Transverse colon (tissue), 4 donors: ENCODE results near the gene HLA-DRB5. TPM values are rescaled to one million over a fixed set of nuclear protein-coding genes. Genes with fewer than 3 reads are reported as not detected.

Source experiments
- DNase-seq: peaks from one replicate; pipeline ENCODE4 v3.0.0-alpha.2; 2019
- H3K27ac ChIP-seq, 4 donors: fragments of 200-600 bp; sonication (generic); 2 replicates each; pipeline ENCODE4 v1.5.1; 2016 to 2018; ENCODE audit warnings: inconsistent platforms in 4 of 4
- H3K27me3 ChIP-seq: fragments of 200-600 bp; sonication (generic); 2 replicates; pipeline ENCODE4 v1.5.1; 2017; ENCODE audit warnings: inconsistent platforms
- H3K36me3 ChIP-seq, 4 donors: fragments of 200-600 bp; sonication (generic); 2 replicates each; pipeline ENCODE4 v1.5.1; 2017 to 2019; ENCODE audit warnings: inconsistent platforms in 4 of 4
- H3K4me1 ChIP-seq, 4 donors: fragments of 200-600 bp; sonication (generic); 2 replicates each; pipeline ENCODE4 v1.5.1; 2017 to 2020; ENCODE audit warnings: inconsistent platforms in 4 of 4
- H3K4me3 ChIP-seq, 4 donors: fragments of 200-600 bp; sonication (generic); 1 replicate in 1 of 4; 2 replicates in 3 of 4; pipeline versions ENCODE4 v1.5.1 to v1.6.1; 2017 to 2019; ENCODE audit warnings: inconsistent platforms in 4 of 4
- H3K9me3 ChIP-seq, 2 donors: fragments of 200-600 bp; sonication (generic); 2 replicates each; pipeline ENCODE4 v1.5.1; 2017 to 2019; ENCODE audit warnings: inconsistent platforms in 2 of 2
- EP300 ChIP-seq: sonication (generic); formaldehyde crosslinking; IDR thresholded peaks from one replicate; pipeline ENCODE4 v1.6.1; 2017; ENCODE audit warnings: antibody characterized with exemption, low read depth
- POLR2A ChIP-seq: fragments of 450-650 bp; IDR thresholded peaks from one replicate; pipeline ENCODE4 v1.6.1; 2016; ENCODE audit warnings: antibody characterized with exemption, mild to moderate bottlenecking, moderate library complexity
- POLR2AphosphoS5 ChIP-seq, 3 donors: sonication (generic); formaldehyde crosslinking; IDR thresholded peaks; one replicate each; pipeline ENCODE4 v1.6.1; 2016; ENCODE audit warnings: antibody characterized with exemption in 3 of 3
- WGBS, 2 donors: methylation state at CpG; one replicate each; pipeline ENCODE4 v1.1.5; 2018; ENCODE audit warnings: low coverage in 1 of 2; 5-methylcytosine and 5-hydroxymethylcytosine counted together
- in situ Hi-C, 4 donors: fragments of 200-750 bp; cut with MboI; loops; one replicate each; pipeline versions ENCODE4 v1.15.0 to v1.15.1; 2017; ENCODE audit warnings: low sequenced_read_pairs in 3 of 4, low pct_ligation_motif_present in 1 of 4, low pct_unique_long_range_greater_than_20kb in 1 of 4
- intact Hi-C: fragments of 100-400 bp; cut with DNase I; formaldehyde crosslinking; loops from one replicate; pipeline ENCODE4 v1.15.1; 2023; ENCODE audit warnings: low total_unique reads
- total RNA-seq, 4 donors: library from RNA; depleted of rRNA; stranded (reverse); fragments of >200 nt; gene quantifications; one replicate each; pipeline ENCODE4 v1.1.0, GENCODE V29; 2016
- TF ChIP-seq, protein P1 (sequence below), 5 experiments: fragments of 200-600 bp in 3 of 5; fragments of 450-650 bp in 2 of 5; sonication (generic) in 3 of 5; IDR thresholded peaks; 1 replicate in 2 of 5; 2 replicates in 3 of 5; pipeline ENCODE4 v1.5.1; 2016 to 2017; ENCODE audit warnings: antibody characterized with exemption in 5 of 5, inconsistent platforms in 3 of 5, mild to moderate bottlenecking in 2 of 5, moderate library complexity in 1 of 5

Gene HLA-DRB5
- total RNA-seq, 4 donors from 2014 or later: 1.5 to 7.8 (median 5.2) TPM; not detected in 1

- no peaks in the 10 kb centered on the region for H3K27me3 ChIP-seq
- H3K36me3 ChIP-seq: no peaks in the 10 kb centered on the region
- intact Hi-C loops (no loop called here), in situ Hi-C loops (no loop called here)
- TF ChIP-seq, protein P1, sequence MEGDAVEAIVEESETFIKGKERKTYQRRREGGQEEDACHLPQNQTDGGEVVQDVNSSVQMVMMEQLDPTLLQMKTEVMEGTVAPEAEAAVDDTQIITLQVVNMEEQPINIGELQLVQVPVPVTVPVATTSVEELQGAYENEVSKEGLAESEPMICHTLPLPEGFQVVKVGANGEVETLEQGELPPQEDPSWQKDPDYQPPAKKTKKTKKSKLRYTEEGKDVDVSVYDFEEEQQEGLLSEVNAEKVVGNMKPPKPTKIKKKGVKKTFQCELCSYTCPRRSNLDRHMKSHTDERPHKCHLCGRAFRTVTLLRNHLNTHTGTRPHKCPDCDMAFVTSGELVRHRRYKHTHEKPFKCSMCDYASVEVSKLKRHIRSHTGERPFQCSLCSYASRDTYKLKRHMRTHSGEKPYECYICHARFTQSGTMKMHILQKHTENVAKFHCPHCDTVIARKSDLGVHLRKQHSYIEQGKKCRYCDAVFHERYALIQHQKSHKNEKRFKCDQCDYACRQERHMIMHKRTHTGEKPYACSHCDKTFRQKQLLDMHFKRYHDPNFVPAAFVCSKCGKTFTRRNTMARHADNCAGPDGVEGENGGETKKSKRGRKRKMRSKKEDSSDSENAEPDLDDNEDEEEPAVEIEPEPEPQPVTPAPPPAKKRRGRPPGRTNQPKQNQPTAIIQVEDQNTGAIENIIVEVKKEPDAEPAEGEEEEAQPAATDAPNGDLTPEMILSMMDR (IDR thresholded peaks at IDR 0.05): no peak
- TF ChIP-seq POLR2AphosphoS5 (IDR thresholded peaks at IDR 0.05) (no peak), POLR2A (no peak), EP300 (no peak)
- H3K9me3 ChIP-seq: no peaks in the 10 kb centered on the region
- no peaks in the 10 kb centered on the region for H3K4me1 ChIP-seq
- H3K4me3 ChIP-seq: no peak overlapping the region
- WGBS, 2 donors: 0% methylated on average over 2 of the region's 6 CpGs; no CpG with 5 or more reads in 1 of the 2 donors
- no peak for DNase-seq
- no peak overlapping the region for H3K27ac ChIP-seq
These were observed 38.5 kb upstream of the HLA-DRB5 start for GRCh38 chr6:32568561-32568960.

- no peak for DNase-seq
- H3K36me3 ChIP-seq: no peaks in the 10 kb centered on the region
- TF ChIP-seq, protein P1 (IDR thresholded peaks at IDR 0.05): no peak
- no peak for TF ChIP-seq POLR2AphosphoS5 (IDR thresholded peaks at IDR 0.05)
- no peak for TF ChIP-seq POLR2A
- no peak for TF ChIP-seq EP300
- no peaks in the 10 kb centered on the region for H3K27me3 ChIP-seq
- no peak overlapping the region for H3K4me3 ChIP-seq
- H3K4me1 ChIP-seq: no peaks in the 10 kb centered on the region
- H3K9me3 ChIP-seq: no peaks in the 10 kb centered on the region
- H3K27ac ChIP-seq: no peak overlapping the region
- WGBS, 2 donors: 25% methylated on average over 4 of the region's 8 CpGs; no CpG with 5 or more reads in 1 of the 2 donors
- intact Hi-C loops: no loop called here
- in situ Hi-C loops: no loop called here
These were observed 36.9 kb upstream of the HLA-DRB5 start for GRCh38 chr6:32566957-32567356.

GRCh38 chr6:32565511-32565910 is 35.4 kb upstream of the HLA-DRB5 start:
- intact Hi-C loops: no loop called here
- in situ Hi-C loops: no loop called here
- TF ChIP-seq POLR2A: no peak
- TF ChIP-seq POLR2AphosphoS5 (IDR thresholded peaks at IDR 0.05): no peak
- TF ChIP-seq, protein P1 (IDR thresholded peaks at IDR 0.05): no peak
- no peak for TF ChIP-seq EP300

GRCh38 chr6:32562940-32563339 is 32.9 kb upstream of the HLA-DRB5 start:
- peak overlapping the region in 1 of 4 donors; percentile 50 for H3K27ac ChIP-seq
- no peaks in the 10 kb centered on the region for H3K9me3 ChIP-seq
- in situ Hi-C loops (no loop called here), intact Hi-C loops (no loop called here)
- no peaks in the 10 kb centered on the region for H3K27me3 ChIP-seq
- WGBS, 2 donors: 0% methylated on average over 1 of the region's 2 CpGs; no CpG with 5 or more reads in 1 of the 2 donors
- no peak overlapping the region for H3K4me3 ChIP-seq
- no peak for DNase-seq
- no peaks in the 10 kb centered on the region for H3K36me3 ChIP-seq
- TF ChIP-seq EP300 (no peak), POLR2AphosphoS5 (IDR thresholded peaks at IDR 0.05) (no peak), POLR2A (no peak)
- TF ChIP-seq, protein P1 (IDR thresholded peaks at IDR 0.05): no peak
- H3K4me1 ChIP-seq: no peaks in the 10 kb centered on the region

More at GRCh38 chr6:32565511-32565910, 35.4 kb upstream of the HLA-DRB5 start:
- no peaks in the 10 kb centered on the region for H3K36me3 ChIP-seq
- DNase-seq: no peak
- H3K4me3 ChIP-seq: no peak overlapping the region
- no peak overlapping the region for H3K27ac ChIP-seq
- H3K9me3 ChIP-seq: no peaks in the 10 kb centered on the region
- H3K27me3 ChIP-seq: no peaks in the 10 kb centered on the region
- no CpG with 5 or more reads among the region's 1 CpG for WGBS, 2 donors
- no peaks in the 10 kb centered on the region for H3K4me1 ChIP-seq
